Liver (tissue), 9 donors: ENCODE data around the gene EML6. TPM values are rescaled to one million over a fixed set of nuclear protein-coding genes. Genes with fewer than 3 reads are reported as not detected.

ENCODE experiments used
- DNase-seq: peaks from one replicate; pipeline ENCODE4 v3.0.0-alpha.2; 2017; ENCODE audit warnings: low spot score
- H3K27ac ChIP-seq, 2 donors: one replicate each; pipeline ENCODE4 v1.7.0; 2013; ENCODE audit warnings: inconsistent platforms in 2 of 2, low read length in 2 of 2, control low read depth in 1 of 2, low read depth in 1 of 2, mild to moderate bottlenecking in 1 of 2
- H3K27me3 ChIP-seq, 4 donors: one replicate each; pipeline versions ENCODE4 v1.6.1 to v1.7.0; 2013; ENCODE audit warnings: low read length in 3 of 4, inconsistent platforms in 1 of 4, mild to moderate bottlenecking in 1 of 4, moderate library complexity in 1 of 4; ENCODE audit not compliant: control insufficient read depth in 4 of 4, insufficient read depth in 4 of 4
- H3K36me3 ChIP-seq, 4 donors: one replicate each; pipeline versions ENCODE4 v1.6.1 to v1.7.0; 2013; ENCODE audit warnings: low read length in 3 of 4, mild to moderate bottlenecking in 3 of 4, low read depth in 1 of 4, moderate library complexity in 1 of 4; ENCODE audit not compliant: control insufficient read depth in 4 of 4, insufficient read depth in 3 of 4
- H3K4me1 ChIP-seq, 4 donors: one replicate each; pipeline versions ENCODE4 v1.6.1 to v1.7.0; 2013; ENCODE audit warnings: low read length in 3 of 4, mild to moderate bottlenecking in 3 of 4, moderate library complexity in 1 of 4; ENCODE audit not compliant: control insufficient read depth in 4 of 4, insufficient read depth in 4 of 4
- H3K4me3 ChIP-seq, 3 donors: one replicate each; pipeline versions ENCODE4 v1.6.1 to v1.7.0; 2013; ENCODE audit warnings: low read length in 3 of 3, control low read depth in 1 of 3, low read depth in 1 of 3, mild to moderate bottlenecking in 1 of 3
- H3K9ac ChIP-seq, 2 donors: one replicate each; pipeline ENCODE4 v1.7.0; 2013; ENCODE audit warnings: low read length in 2 of 2, mild to moderate bottlenecking in 2 of 2, moderate library complexity in 2 of 2, control low read depth in 1 of 2, low read depth in 1 of 2
- H3K9me3 ChIP-seq, 4 donors: one replicate each; pipeline versions ENCODE4 v1.6.1 to v1.7.0; 2013; ENCODE audit warnings: low read length in 3 of 4; ENCODE audit not compliant: control insufficient read depth in 4 of 4
- ATF3 ChIP-seq: IDR thresholded peaks from 2 replicates; pipeline ENCODE4 v1.6.1; 2016; ENCODE audit warnings: antibody characterized with exemption
- EGR1 ChIP-seq, 2 donors: IDR thresholded peaks; 2 replicates each; pipeline ENCODE4 v1.6.1; 2016 to 2018; ENCODE audit warnings: antibody characterized with exemption in 2 of 2, low read depth in 2 of 2
- FOXA1 ChIP-seq: IDR thresholded peaks from 2 replicates; pipeline ENCODE4 v1.6.1; 2016; ENCODE audit warnings: antibody characterized with exemption
- FOXA2 ChIP-seq: IDR thresholded peaks from 2 replicates; pipeline ENCODE4 v1.6.1; 2016; ENCODE audit warnings: antibody characterized with exemption
- GABPA ChIP-seq, 2 donors: IDR thresholded peaks in 1 of 2; conservative IDR thresholded peaks in 1 of 2; 2 replicates each; pipeline ENCODE4 v1.6.1; 2016; ENCODE audit warnings: antibody characterized with exemption in 2 of 2, mild to moderate bottlenecking in 1 of 2, moderate library complexity in 1 of 2
- HNF4A ChIP-seq, 2 donors: conservative IDR thresholded peaks; 2 replicates each; pipeline ENCODE4 v1.6.1; 2016; ENCODE audit warnings: antibody characterized with exemption in 2 of 2, mild to moderate bottlenecking in 2 of 2
- HNF4G ChIP-seq: IDR thresholded peaks from 2 replicates; pipeline ENCODE4 v1.6.1; 2016; ENCODE audit warnings: antibody characterized with exemption
- JUND ChIP-seq, 2 donors: IDR thresholded peaks; 2 replicates each; pipeline ENCODE4 v1.6.1; 2016; ENCODE audit warnings: antibody characterized with exemption in 2 of 2
- NR2F2 ChIP-seq: IDR thresholded peaks from 2 replicates; pipeline ENCODE4 v1.6.1; 2016; ENCODE audit warnings: antibody characterized with exemption
- REST ChIP-seq: IDR thresholded peaks from 2 replicates; pipeline ENCODE4 v1.6.1; 2016; ENCODE audit warnings: antibody characterized with exemption, mild to moderate bottlenecking
- RXRA ChIP-seq, 2 donors: IDR thresholded peaks; 2 replicates each; pipeline ENCODE4 v1.6.1; 2017 to 2018; ENCODE audit warnings: antibody characterized with exemption in 2 of 2, mild to moderate bottlenecking in 1 of 2
- YY1 ChIP-seq: IDR thresholded peaks from 2 replicates; pipeline ENCODE4 v1.6.1; 2016; ENCODE audit warnings: antibody characterized with exemption, mild to moderate bottlenecking
- ZBTB33 ChIP-seq: IDR thresholded peaks from 2 replicates; pipeline ENCODE4 v1.6.1; 2016; ENCODE audit warnings: antibody characterized with exemption
- WGBS: extraction: QIAGEN DNeasy Blood & Tissue Kit; methylation state at CpG from one replicate; pipeline ENCODE4 v1.1.7; 2013; 5-methylcytosine and 5-hydroxymethylcytosine counted together
- polyA plus RNA-seq, 2 donors: library from polyadenylated mRNA; stranded (reverse) in 1 of 2; unstranded in 1 of 2; fragments of 200-250 nt in 1 of 2; fragments of >200 nt in 1 of 2; fragmentation: Nextera tagmentation in 1 of 2; extraction: Ambion mirVana in 1 of 2; gene quantifications; one replicate each; pipeline versions ENCODE4 v1.2.1 to v1.2.3, GENCODE V29; 2013 to 2015
- total RNA-seq, 2 donors: library from RNA; depleted of rRNA; stranded (reverse); fragments of >200 nt; gene quantifications; one replicate each; pipeline ENCODE4 v1.2.3, GENCODE V29; 2014
- TF ChIP-seq, protein P1 (sequence below): fragments of 150-350 bp; IDR thresholded peaks from 2 replicates; pipeline ENCODE4 v1.5.1; 2017; ENCODE audit warnings: improper control_type of control experiment, low read depth, low read length; ENCODE audit not compliant: missing input control
- donor health status: healthy.
- donor health status: healthy.
- donor health status: healthy.
- donor health status: healthy.
- donor health status: healthy.

EML6 gene
- total and polyA plus RNA-seq, 4 donors = 0.33 to 3.0 (median 1.4) TPM

DNA sequence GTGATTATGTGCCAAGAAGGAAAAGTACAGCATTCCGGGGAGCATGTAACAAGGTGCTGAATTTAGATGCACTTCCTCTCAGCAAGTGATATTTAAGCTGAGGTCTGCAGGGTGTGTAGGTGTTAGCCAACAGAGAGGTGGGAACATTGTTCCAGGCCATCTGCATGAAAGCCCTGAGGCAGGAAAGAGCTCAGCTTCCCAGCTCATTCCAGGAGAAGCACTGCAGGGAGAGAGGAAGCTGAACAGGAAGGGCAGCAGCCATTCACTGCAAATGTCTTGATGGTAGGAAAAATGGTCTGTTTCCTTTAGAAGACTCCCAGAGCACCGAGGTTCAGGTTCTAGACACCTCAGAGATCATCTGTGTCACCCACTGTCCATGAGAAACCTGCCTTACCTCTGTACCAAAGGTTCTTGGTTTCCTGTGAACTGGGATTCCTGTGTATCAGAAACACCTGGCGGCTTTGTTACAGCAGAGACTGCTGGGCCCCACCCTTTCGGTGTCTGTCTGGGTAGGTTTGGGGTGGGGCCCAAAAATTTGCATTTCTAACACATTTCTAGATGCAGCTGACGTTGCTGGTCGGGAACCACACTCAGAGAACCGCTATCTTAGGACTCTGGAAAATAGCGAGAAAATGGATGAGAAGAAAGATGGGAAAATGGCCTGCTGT lies 242.8 kb downstream of the EML6 start:
- no peaks in the 10 kb centered on the region for H3K4me1 ChIP-seq
- no peaks in the 10 kb centered on the region for H3K27me3 ChIP-seq
- 83% methylated on average over 8 of the region's 8 CpGs for WGBS
- H3K36me3 ChIP-seq = peaks cover 0 to 11% (median 2%) of the 10 kb centered on the region in 4 donors
- no peaks in the 10 kb centered on the region for H3K9me3 ChIP-seq
- no peak for TF ChIP-seq RXRA (IDR thresholded peaks at IDR 0.05)
- TF ChIP-seq, protein P1, sequence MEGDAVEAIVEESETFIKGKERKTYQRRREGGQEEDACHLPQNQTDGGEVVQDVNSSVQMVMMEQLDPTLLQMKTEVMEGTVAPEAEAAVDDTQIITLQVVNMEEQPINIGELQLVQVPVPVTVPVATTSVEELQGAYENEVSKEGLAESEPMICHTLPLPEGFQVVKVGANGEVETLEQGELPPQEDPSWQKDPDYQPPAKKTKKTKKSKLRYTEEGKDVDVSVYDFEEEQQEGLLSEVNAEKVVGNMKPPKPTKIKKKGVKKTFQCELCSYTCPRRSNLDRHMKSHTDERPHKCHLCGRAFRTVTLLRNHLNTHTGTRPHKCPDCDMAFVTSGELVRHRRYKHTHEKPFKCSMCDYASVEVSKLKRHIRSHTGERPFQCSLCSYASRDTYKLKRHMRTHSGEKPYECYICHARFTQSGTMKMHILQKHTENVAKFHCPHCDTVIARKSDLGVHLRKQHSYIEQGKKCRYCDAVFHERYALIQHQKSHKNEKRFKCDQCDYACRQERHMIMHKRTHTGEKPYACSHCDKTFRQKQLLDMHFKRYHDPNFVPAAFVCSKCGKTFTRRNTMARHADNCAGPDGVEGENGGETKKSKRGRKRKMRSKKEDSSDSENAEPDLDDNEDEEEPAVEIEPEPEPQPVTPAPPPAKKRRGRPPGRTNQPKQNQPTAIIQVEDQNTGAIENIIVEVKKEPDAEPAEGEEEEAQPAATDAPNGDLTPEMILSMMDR = no peak
- TF ChIP-seq HNF4G = no peak
- TF ChIP-seq HNF4A (conservative IDR thresholded peaks at IDR 0.05) = no peak
- no peak for TF ChIP-seq JUND (IDR thresholded peaks at IDR 0.05)
- TF ChIP-seq ATF3 = no peak
- H3K9ac ChIP-seq = no peak overlapping the region
- no peak for DNase-seq
- H3K27ac ChIP-seq = no peak overlapping the region
- H3K4me3 ChIP-seq = no peak overlapping the region

DNA sequence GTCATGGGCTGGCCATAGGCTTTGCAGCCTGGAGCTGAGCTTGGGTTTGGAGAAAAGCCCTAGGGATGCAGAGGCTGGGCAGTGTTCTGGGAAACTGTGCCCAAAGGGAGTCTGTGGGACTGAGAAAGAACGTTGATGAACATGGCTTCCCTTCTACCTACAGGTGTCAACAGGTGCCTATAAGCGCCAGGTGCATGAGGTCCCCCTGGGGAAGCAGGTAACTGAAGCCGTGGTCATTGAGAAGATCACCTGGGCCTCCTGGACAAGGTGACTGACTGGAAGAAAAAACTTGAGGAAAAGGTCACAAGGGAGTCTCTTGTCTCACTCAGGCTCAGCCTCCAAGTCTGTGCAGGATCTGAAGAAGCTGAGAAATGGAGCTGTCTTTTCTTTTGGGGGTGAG lies 243.4 kb downstream of the EML6 start:
- H3K4me3 ChIP-seq = no peak overlapping the region
- no peaks in the 10 kb centered on the region for H3K9me3 ChIP-seq
- H3K36me3 ChIP-seq = peaks cover 0 to 12% (median 6%) of the 10 kb centered on the region in 4 donors
- 95% methylated on average over 3 of the region's 3 CpGs for WGBS
- no peaks in the 10 kb centered on the region for H3K4me1 ChIP-seq
- no peak for DNase-seq
- H3K9ac ChIP-seq = no peak overlapping the region
- no peak for TF ChIP-seq YY1
- no peak for TF ChIP-seq JUND (IDR thresholded peaks at IDR 0.05)
- no peak for TF ChIP-seq HNF4A (conservative IDR thresholded peaks at IDR 0.05)
- TF ChIP-seq, protein P1 = no peak
- no peak for TF ChIP-seq ZBTB33
- no peak for TF ChIP-seq REST
- no peak for TF ChIP-seq GABPA (IDR thresholded peaks at IDR 0.05 in 1 of 2, conservative IDR thresholded peaks at IDR 0.05 in 1 of 2)
- TF ChIP-seq FOXA2 = no peak
- no peak for TF ChIP-seq ATF3
- TF ChIP-seq FOXA1 = no peak
- no peak for TF ChIP-seq EGR1 (IDR thresholded peaks at IDR 0.05; ENCODE audit: low read depth in 2 of 2)
- no peak for TF ChIP-seq NR2F2
- H3K27me3 ChIP-seq = no peaks in the 10 kb centered on the region
- no peak overlapping the region for H3K27ac ChIP-seq
